ENCODE results near the gene BEND7.

DNA sequence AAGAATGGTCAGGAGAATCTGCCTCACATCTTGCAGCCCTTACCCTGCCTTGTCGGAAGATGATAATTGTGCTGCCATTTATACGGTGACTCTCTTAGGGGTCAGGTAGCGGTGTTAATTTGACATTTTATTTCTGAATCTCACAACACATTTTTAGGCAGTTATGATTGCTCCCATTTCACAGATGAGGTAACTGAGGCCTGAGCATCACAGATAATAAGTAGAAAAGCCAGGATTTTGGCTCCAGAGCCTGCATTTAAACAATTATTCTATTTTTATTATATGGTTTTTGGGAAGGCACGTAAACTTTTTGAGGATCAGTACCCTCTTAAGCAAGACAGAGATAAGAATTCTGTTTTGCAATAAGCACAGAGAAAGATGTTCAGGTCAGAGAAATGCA, 103.4 kb downstream of the BEND7 start:
- TF ChIP-seq EZH2 (IDR thresholded peaks at IDR 0.05; ENCODE audit: low read length) (no peak), CTCF (optimal IDR thresholded peaks at IDR 0.05 in 1 of 3, IDR thresholded peaks at IDR 0.05 in 1 of 3, conservative IDR thresholded peaks at IDR 0.05 in 1 of 3; ENCODE audit: extremely low read depth in 1 of 3, insufficient read depth in 2 of 3, low read length in 3 of 3) (no peak)
